WTC11 (cell line): Measurements from ENCODE around the gene TIFAB. TPM values are rescaled to one million over a fixed set of nuclear protein-coding genes. Genes with fewer than 3 reads are reported as not detected.
A peak's percentile ranks its signal among the peaks of the same experiment; 100 is the strongest.

ENCODE experiments used
- ATAC-seq: fragments of 200-7000 bp; cut with Tn5 transposase; 2 replicates; pipeline ENCODE4 v1.10.0; 2021; ENCODE audit warnings: mild to moderate bottlenecking, moderate library complexity
- CTCF ChIA-PET: fragments of 300-600 bp; sonication (Branson Sonifier 250); formaldehyde crosslinking; loops from one replicate; lab custom pipeline; 2021; ENCODE audit warnings: antibody characterized with exemption; lab: Charles Lee
- POLR2A ChIA-PET: fragments of 350-600 bp; sonication (Branson Sonifier 250); formaldehyde crosslinking; loops from one replicate; lab custom pipeline; 2021; ENCODE audit warnings: antibody characterized with exemption; lab: Charles Lee
- DNase-seq: peaks from one replicate; pipeline ENCODE4 v3.0.0; 2021; ENCODE audit warnings: low spot score
- H3K27ac Mint-ChIP-seq: 2 replicates; pipeline ENCODE4 v1.8.0; 2021; ENCODE audit warnings: mixed read lengths
- H3K27me3 Mint-ChIP-seq: 2 replicates; pipeline ENCODE4 v1.8.0; 2021; ENCODE audit warnings: low read depth, mild to moderate bottlenecking, moderate library complexity, mixed read lengths
- H3K36me3 Mint-ChIP-seq: 2 replicates; pipeline ENCODE4 v1.8.0; 2021; ENCODE audit warnings: mixed read lengths
- H3K4me1 Mint-ChIP-seq: 2 replicates; pipeline ENCODE4 v1.8.0; 2022; ENCODE audit warnings: mixed read lengths
- H3K4me3 Mint-ChIP-seq: 2 replicates; pipeline ENCODE4 v1.8.0; 2021; ENCODE audit warnings: mild to moderate bottlenecking, moderate library complexity, mixed read lengths
- H3K9me3 Mint-ChIP-seq: 2 replicates; pipeline ENCODE4 v1.8.0; 2021; ENCODE audit warnings: mixed read lengths
- ATF1 ChIP-seq: sonication (generic); formaldehyde crosslinking; IDR thresholded peaks from 2 replicates; pipeline ENCODE4 v1.8.1; 2023; ENCODE audit warnings: mild to moderate bottlenecking, moderate library complexity, missing genetic modification reagents
- E2F1 ChIP-seq: sonication (generic); formaldehyde crosslinking; IDR thresholded peaks from 2 replicates; pipeline ENCODE4 v1.8.0; 2022; ENCODE audit warnings: mild to moderate bottlenecking, missing genetic modification reagents
- ESRRA ChIP-seq: sonication (generic); formaldehyde crosslinking; IDR thresholded peaks from 2 replicates; pipeline ENCODE4 v1.8.1; 2022; ENCODE audit warnings: mild to moderate bottlenecking, missing genetic modification reagents, borderline replicate concordance
- FOXK1 ChIP-seq: sonication (generic); formaldehyde crosslinking; IDR thresholded peaks from 2 replicates; pipeline ENCODE4 v1.8.0; 2022; ENCODE audit warnings: mild to moderate bottlenecking, moderate library complexity, missing genetic modification reagents
- FOXP4 ChIP-seq: sonication (generic); formaldehyde crosslinking; IDR thresholded peaks from 2 replicates; pipeline ENCODE4 v1.8.0; 2022; ENCODE audit warnings: mild to moderate bottlenecking, missing genetic modification reagents
- GTF2I ChIP-seq: fragments of 250-450 bp; sonication (Bioruptor Pico); conservative IDR thresholded peaks from 2 replicates; pipeline ENCODE4 v1.4.0; 2021; ENCODE audit warnings: mild to moderate bottlenecking
- NR2C2 ChIP-seq: sonication (generic); formaldehyde crosslinking; IDR thresholded peaks from 2 replicates; pipeline ENCODE4 v1.8.0; 2022; ENCODE audit warnings: mild to moderate bottlenecking, missing genetic modification reagents
- RELA ChIP-seq: sonication (generic); formaldehyde crosslinking; IDR thresholded peaks from 2 replicates; pipeline ENCODE4 v1.8.1; 2022; ENCODE audit warnings: missing genetic modification reagents, mild to moderate bottlenecking, borderline replicate concordance
- TEAD1 ChIP-seq: sonication (generic); formaldehyde crosslinking; IDR thresholded peaks from 2 replicates; pipeline ENCODE4 v1.8.0; 2022; ENCODE audit warnings: mild to moderate bottlenecking, missing genetic modification reagents
- ZNF138 ChIP-seq: sonication (generic); formaldehyde crosslinking; conservative IDR thresholded peaks from 2 replicates; pipeline ENCODE4 v1.8.1; 2022; ENCODE audit warnings: mild to moderate bottlenecking, moderate library complexity, missing genetic modification reagents
- ZNF263 ChIP-seq: sonication (generic); formaldehyde crosslinking; IDR thresholded peaks from 2 replicates; pipeline ENCODE4 v1.8.1; 2022; ENCODE audit warnings: low read depth, mild to moderate bottlenecking, moderate library complexity, missing genetic modification reagents
- ZNF416 ChIP-seq: fragments of 250-450 bp; sonication (Bioruptor Pico); IDR thresholded peaks from 2 replicates; pipeline ENCODE4 v1.9.0; 2021; ENCODE audit warnings: mild to moderate bottlenecking, inconsistent platforms
- ZNF423 ChIP-seq: fragments of 250-450 bp; sonication (Bioruptor Pico); IDR thresholded peaks from 2 replicates; pipeline ENCODE4 v2.1.2; 2022; ENCODE audit warnings: mild to moderate bottlenecking, moderate library complexity
- ZNF512 ChIP-seq: sonication (generic); formaldehyde crosslinking; IDR thresholded peaks from 2 replicates; pipeline ENCODE4 v1.8.1; 2022; ENCODE audit warnings: missing genetic modification reagents, borderline replicate concordance
- total RNA-seq: library from RNA; stranded (reverse); gene quantifications from 3 replicates; pipeline ENCODE4 v1.2.3, GENCODE V29; 2021
- TF ChIP-seq, protein P1 (sequence below): sonication (generic); formaldehyde crosslinking; IDR thresholded peaks from 2 replicates; pipeline ENCODE4 v1.8.0; 2022; ENCODE audit warnings: missing genetic modification reagents
- TF ChIP-seq, protein P2 (sequence below): sonication (generic); formaldehyde crosslinking; IDR thresholded peaks from 2 replicates; pipeline ENCODE4 v1.8.0; 2022; ENCODE audit warnings: mild to moderate bottlenecking, missing genetic modification reagents

Gene TIFAB
- total RNA-seq, 1 experiment from 2014 or later, result not detected

- TF ChIP-seq E2F1 (CRISPR knock-in tag) (no peak), FOXK1 (CRISPR knock-in tag) (no peak), ZNF423 (no peak), GTF2I (no peak), ZNF138 (CRISPR knock-in tag) (no peak), ZNF512 (CRISPR knock-in tag) (no peak), RELA (CRISPR knock-in tag) (no peak), ESRRA (CRISPR knock-in tag) (no peak)
- TF ChIP-seq, protein P1, sequence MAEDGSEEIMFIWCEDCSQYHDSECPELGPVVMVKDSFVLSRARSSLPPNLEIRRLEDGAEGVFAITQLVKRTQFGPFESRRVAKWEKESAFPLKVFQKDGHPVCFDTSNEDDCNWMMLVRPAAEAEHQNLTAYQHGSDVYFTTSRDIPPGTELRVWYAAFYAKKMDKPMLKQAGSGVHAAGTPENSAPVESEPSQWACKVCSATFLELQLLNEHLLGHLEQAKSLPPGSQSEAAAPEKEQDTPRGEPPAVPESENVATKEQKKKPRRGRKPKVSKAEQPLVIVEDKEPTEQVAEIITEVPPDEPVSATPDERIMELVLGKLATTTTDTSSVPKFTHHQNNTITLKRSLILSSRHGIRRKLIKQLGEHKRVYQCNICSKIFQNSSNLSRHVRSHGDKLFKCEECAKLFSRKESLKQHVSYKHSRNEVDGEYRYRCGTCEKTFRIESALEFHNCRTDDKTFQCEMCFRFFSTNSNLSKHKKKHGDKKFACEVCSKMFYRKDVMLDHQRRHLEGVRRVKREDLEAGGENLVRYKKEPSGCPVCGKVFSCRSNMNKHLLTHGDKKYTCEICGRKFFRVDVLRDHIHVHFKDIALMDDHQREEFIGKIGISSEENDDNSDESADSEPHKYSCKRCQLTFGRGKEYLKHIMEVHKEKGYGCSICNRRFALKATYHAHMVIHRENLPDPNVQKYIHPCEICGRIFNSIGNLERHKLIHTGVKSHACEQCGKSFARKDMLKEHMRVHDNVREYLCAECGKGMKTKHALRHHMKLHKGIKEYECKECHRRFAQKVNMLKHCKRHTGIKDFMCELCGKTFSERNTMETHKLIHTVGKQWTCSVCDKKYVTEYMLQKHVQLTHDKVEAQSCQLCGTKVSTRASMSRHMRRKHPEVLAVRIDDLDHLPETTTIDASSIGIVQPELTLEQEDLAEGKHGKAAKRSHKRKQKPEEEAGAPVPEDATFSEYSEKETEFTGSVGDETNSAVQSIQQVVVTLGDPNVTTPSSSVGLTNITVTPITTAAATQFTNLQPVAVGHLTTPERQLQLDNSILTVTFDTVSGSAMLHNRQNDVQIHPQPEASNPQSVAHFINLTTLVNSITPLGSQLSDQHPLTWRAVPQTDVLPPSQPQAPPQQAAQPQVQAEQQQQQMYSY, result no peak
- TF ChIP-seq, protein P2, sequence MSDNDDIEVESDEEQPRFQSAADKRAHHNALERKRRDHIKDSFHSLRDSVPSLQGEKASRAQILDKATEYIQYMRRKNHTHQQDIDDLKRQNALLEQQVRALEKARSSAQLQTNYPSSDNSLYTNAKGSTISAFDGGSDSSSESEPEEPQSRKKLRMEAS, result no peak
- no peaks in the 10 kb centered on the region for H3K9me3 Mint-ChIP-seq
- no peak overlapping the region for H3K27ac Mint-ChIP-seq
- DNase-seq (no peak), ATAC-seq (no peak)
- no peak overlapping the region for H3K4me3 Mint-ChIP-seq
- ChIA-PET CTCF (interaction anchor here (0.6 to 4.2 kb wide), 3 partner anchors 15 to 594 kb away, joined by 3 to 47 read pairs (median 16); no protein-coding TSS in a partner anchor), POLR2A (no interaction called here)
- peaks cover 42% of the 10 kb centered on the region for H3K27me3 Mint-ChIP-seq
- no peaks in the 10 kb centered on the region for H3K36me3 Mint-ChIP-seq
- H3K4me1 Mint-ChIP-seq, result peaks cover 43% of the 10 kb centered on the region
These were observed 28.4 kb upstream of the TIFAB start for GRCh38 chr5:135480511-135480910.

- ChIA-PET POLR2A (no interaction called here), CTCF (interaction anchor here (0.9 to 4.2 kb wide), 10 partner anchors 9 to 98 kb away, joined by 3 to 47 read pairs (median 6); no protein-coding TSS in a partner anchor)
- H3K36me3 Mint-ChIP-seq, result no peaks in the 10 kb centered on the region
- H3K4me1 Mint-ChIP-seq, result peaks cover 31% of the 10 kb centered on the region
- DNase-seq (no peak), ATAC-seq (peak; percentile 59)
- peaks cover 57% of the 10 kb centered on the region for H3K27me3 Mint-ChIP-seq
- H3K4me3 Mint-ChIP-seq, result no peak overlapping the region
- TF ChIP-seq TEAD1 (CRISPR knock-in tag) (no peak), ZNF512 (CRISPR knock-in tag) (no peak), ZNF263 (no peak), ZNF416 (CRISPR knock-in tag) (no peak), ATF1 (CRISPR knock-in tag) (no peak), NR2C2 (CRISPR knock-in tag) (no peak), FOXP4 (CRISPR knock-in tag) (no peak)
- no peaks in the 10 kb centered on the region for H3K9me3 Mint-ChIP-seq
- no peak overlapping the region for H3K27ac Mint-ChIP-seq
These were observed 26.8 kb upstream of the TIFAB start for GRCh38 chr5:135478938-135479337.
